Measurements from ENCODE around the gene CRYBB2. TPM values are rescaled to one million over a fixed set of nuclear protein-coding genes. Genes with fewer than 3 reads are reported as not detected.
"Not testable (repeated sequence)": the region's sequence is repeated elsewhere in the genome, so short reads cannot be mapped to it uniquely, and the experiment has no call there.

The CRYBB2 gene
- total RNA-seq, 4 donors from 2014 or later, result not detected

- WGBS, 2 donors, result 80 to 85% methylated on average over 7 of the region's 7 CpGs
- no peak overlapping the region for H3K4me3 ChIP-seq
- DNase-seq (ENCODE audit: low spot score in 2 of 2), result no peak
- TF ChIP-seq EP300 (IDR thresholded peaks at IDR 0.05) (no peak), POLR2A (IDR thresholded peaks at IDR 0.05) (no peak), CTCF (IDR thresholded peaks at IDR 0.05) (no peak)
- H3K27ac ChIP-seq, result no peak overlapping the region
- H3K9me3 ChIP-seq, result no peaks in the 10 kb centered on the region
- no peaks in the 10 kb centered on the region for H3K27me3 ChIP-seq
- H3K4me1 ChIP-seq, result no peaks in the 10 kb centered on the region
- H3K36me3 ChIP-seq, result peaks cover 0 to 30% (median 0%) of the 10 kb centered on the region in 3 donors
Measured at GRCh38 chr22:25200967-25201366, 18.5 kb upstream of the CRYBB2 start.

- no peak overlapping the region for H3K4me3 ChIP-seq
- H3K27ac ChIP-seq, result no peak overlapping the region
- H3K27me3 ChIP-seq, result no peaks in the 10 kb centered on the region
- no peaks in the 10 kb centered on the region for H3K4me1 ChIP-seq
- 67 to 73% methylated on average over 10 of the region's 10 CpGs for WGBS, 2 donors
- no peak for DNase-seq (ENCODE audit: low spot score in 2 of 2)
- no peaks in the 10 kb centered on the region for H3K9me3 ChIP-seq
- TF ChIP-seq CTCF (IDR thresholded peaks at IDR 0.05), result no peak
- TF ChIP-seq POLR2A (IDR thresholded peaks at IDR 0.05), result no peak
- no peak for TF ChIP-seq EP300 (IDR thresholded peaks at IDR 0.05)
- H3K36me3 ChIP-seq, result peaks cover 0 to 23% (median 0%) of the 10 kb centered on the region in 3 donors
Measured at GRCh38 chr22:25201557-25202273, 17.7 kb upstream of the CRYBB2 start.

- WGBS, 2 donors, result 46 to 55% methylated on average over 11 to 15 of the region's 15 CpGs
- H3K27me3 ChIP-seq, result no peaks in the 10 kb centered on the region
Measured at GRCh38 chr22:25202290-25202921, 17.0 kb upstream of the CRYBB2 start.

GRCh38 chr22:25203082-25203481 is 16.4 kb upstream of the CRYBB2 start:
- Histone ChIP-seq H3K4me1 (no peaks in the 10 kb centered on the region), H3K9me3 (no peaks in the 10 kb centered on the region), H3K36me3 (peaks cover 0 to 15% (median 0%) of the 10 kb centered on the region in 3 donors), H3K27ac (no peak overlapping the region), H3K27me3 (no peaks in the 10 kb centered on the region), H3K4me3 (no peak overlapping the region)
- TF ChIP-seq CTCF (IDR thresholded peaks at IDR 0.05) (no peak), POLR2A (IDR thresholded peaks at IDR 0.05) (no peak), EP300 (IDR thresholded peaks at IDR 0.05) (no peak)
- no peak for DNase-seq (ENCODE audit: low spot score in 2 of 2)
- WGBS, 2 donors, result 91 to 95% methylated on average over 4 of the region's 4 CpGs

More at GRCh38 chr22:25202290-25202921, 17.0 kb upstream of the CRYBB2 start:
- DNase-seq (ENCODE audit: low spot score in 2 of 2), result peak; percentile 51 to 62
- no peaks in the 10 kb centered on the region for H3K4me1 ChIP-seq
- H3K27ac ChIP-seq, result no peak overlapping the region
- H3K36me3 ChIP-seq, result peaks cover 0 to 20% (median 0%) of the 10 kb centered on the region in 3 donors
- no peaks in the 10 kb centered on the region for H3K9me3 ChIP-seq
- TF ChIP-seq POLR2A (IDR thresholded peaks at IDR 0.05), result no peak
- peak; percentile 62 to 86 (median 73) for TF ChIP-seq CTCF (IDR thresholded peaks at IDR 0.05)
- no peak overlapping the region for H3K4me3 ChIP-seq

GRCh38 chr22:25204547-25204946 is 14.9 kb upstream of the CRYBB2 start:
- not testable (repeated sequence) for H3K9me3 ChIP-seq; H3K27ac ChIP-seq; H3K36me3 ChIP-seq; H3K4me3 ChIP-seq; H3K4me1 ChIP-seq; DNase-seq (ENCODE audit: low spot score in 2 of 2); H3K27me3 ChIP-seq
- WGBS, 2 donors, result 76 to 77% methylated on average over 7 of the region's 7 CpGs

Measured in tibial nerve (tissue), 4 donors.